GM23338 (cell line): ENCODE results near the gene GALNT16. TPM values are rescaled to one million over a fixed set of nuclear protein-coding genes. Genes with fewer than 3 reads are reported as not detected.
"Not testable (repeated sequence)": the region's sequence is repeated elsewhere in the genome, so short reads cannot be mapped to it uniquely, and the experiment has no call there.

ENCODE experiments used
- ATAC-seq: fragments of 200-7000 bp; cut with Tn5 transposase; 3 replicates; pipeline ENCODE4 v1.9.1; 2020
- DNase-seq: peaks from one replicate; pipeline ENCODE4 v3.0.0-alpha.2; 2015; ENCODE audit warnings: low spot score
- H2AFZ ChIP-seq: fragments of 200-600 bp; sonication (generic); 2 replicates; pipeline ENCODE4 v1.8.0; 2016; ENCODE audit warnings: antibody characterized with exemption, mild to moderate bottlenecking, moderate library complexity
- H3F3A ChIP-seq: fragments of 200-600 bp; sonication (generic); replicated peaks from 2 replicates; pipeline ENCODE4 v1.8.0; 2017; ENCODE audit warnings: antibody characterized with exemption, mixed run types, low read depth
- H3K27ac ChIP-seq: fragments of 200-600 bp; sonication (generic); 2 replicates; pipeline ENCODE4 v1.6.1; 2016; ENCODE audit warnings: low read depth
- H3K27me3 ChIP-seq: fragments of 200-600 bp; sonication (generic); 2 replicates; pipeline ENCODE4 v1.8.0; 2016; ENCODE audit warnings: mild to moderate bottlenecking, mixed run types, moderate library complexity; ENCODE audit not compliant: insufficient read depth
- H3K36me3 ChIP-seq: fragments of 200-600 bp; sonication (generic); 2 replicates; pipeline ENCODE4 v1.8.0; 2016; ENCODE audit warnings: mild to moderate bottlenecking; ENCODE audit not compliant: insufficient read depth
- H3K4me1 ChIP-seq: fragments of 200-600 bp; sonication (generic); 2 replicates; pipeline ENCODE4 v1.8.0; 2016; ENCODE audit warnings: mild to moderate bottlenecking, moderate library complexity; ENCODE audit not compliant: insufficient read depth
- H3K4me2 ChIP-seq: fragments of 200-600 bp; sonication (generic); 2 replicates; pipeline ENCODE4 v1.7.1; 2017; ENCODE audit warnings: mixed run types
- H3K4me3 ChIP-seq: fragments of 200-600 bp; sonication (generic); 2 replicates; pipeline ENCODE4 v1.6.1; 2016; ENCODE audit warnings: mixed run types
- H3K79me2 ChIP-seq: fragments of 200-600 bp; sonication (generic); replicated peaks from 2 replicates; pipeline ENCODE4 v1.8.0; 2017; ENCODE audit warnings: mild to moderate bottlenecking; ENCODE audit not compliant: insufficient read depth
- H3K9me2 ChIP-seq: fragments of 200-600 bp; sonication (generic); 2 replicates; pipeline ENCODE4 v1.8.0; 2017; ENCODE audit not compliant: insufficient read depth
- H4K20me1 ChIP-seq: fragments of 200-600 bp; sonication (generic); replicated peaks from 2 replicates; pipeline ENCODE4 v1.8.0; 2017; ENCODE audit warnings: mild to moderate bottlenecking; ENCODE audit not compliant: insufficient read depth
- H3K27ac Mint-ChIP-seq: 2 replicates; pipeline ENCODE4 v1.8.0; 2020; ENCODE audit warnings: inconsistent platforms, mild to moderate bottlenecking, moderate library complexity, mixed read lengths
- H3K27me3 Mint-ChIP-seq: 3 replicates; pipeline ENCODE4 v1.8.0; 2022; ENCODE audit warnings: low read depth, mild to moderate bottlenecking, moderate library complexity, mixed read lengths, inconsistent platforms; ENCODE audit not compliant: insufficient read depth, poor library complexity
- H3K36me3 Mint-ChIP-seq: 3 replicates; pipeline ENCODE4 v1.8.0; 2021; ENCODE audit warnings: low read depth, mild to moderate bottlenecking, inconsistent platforms, moderate library complexity, mixed read lengths
- H3K4me1 Mint-ChIP-seq: 3 replicates; pipeline ENCODE4 v1.8.0; 2020; ENCODE audit warnings: mild to moderate bottlenecking, inconsistent platforms, mixed read lengths
- H3K4me3 Mint-ChIP-seq: 3 replicates; pipeline ENCODE4 v1.8.0; 2021; ENCODE audit warnings: moderate library complexity, mild to moderate bottlenecking, inconsistent platforms, mixed read lengths
- H3K9me3 Mint-ChIP-seq: 3 replicates; pipeline ENCODE4 v1.8.0; 2020; ENCODE audit warnings: moderate library complexity, mild to moderate bottlenecking, inconsistent platforms, mixed read lengths
- CREB1 ChIP-seq: fragments of 250-450 bp; sonication (Bioruptor Pico); IDR thresholded peaks from 2 replicates; pipeline ENCODE4 v1.5.0; 2020; ENCODE audit warnings: low read depth, mild to moderate bottlenecking, moderate library complexity
- CTCF ChIP-seq, 2 experiments: fragments of 200-600 bp in 1 of 2; sonication (generic) in 1 of 2; conservative IDR thresholded peaks; 2 replicates each; pipeline versions ENCODE4 v1.5.1 to v1.6.1; 2016 to 2017; ENCODE audit warnings: antibody characterized with exemption in 2 of 2, low read depth in 2 of 2, mild to moderate bottlenecking in 2 of 2, moderate library complexity in 1 of 2
- ETS1 ChIP-seq: IDR thresholded peaks from 2 replicates; pipeline ENCODE4 v1.6.1; 2016; ENCODE audit warnings: antibody characterized with exemption
- EZH2 ChIP-seq: fragments of 200-600 bp; sonication (generic); IDR thresholded peaks from one replicate; pipeline ENCODE4 v1.8.0; 2017; ENCODE audit warnings: antibody characterized with exemption, mild to moderate bottlenecking, low read depth; ENCODE audit not compliant: unreplicated experiment
- NANOG ChIP-seq: IDR thresholded peaks from 2 replicates; pipeline ENCODE4 v1.6.1; 2016; ENCODE audit warnings: antibody characterized with exemption, borderline replicate concordance
- STAT1 ChIP-seq: IDR thresholded peaks from one replicate; pipeline ENCODE4 v1.6.1; 2016; ENCODE audit warnings: antibody characterized with exemption; ENCODE audit not compliant: unreplicated experiment
- ZNF114 ChIP-seq: fragments of 250-450 bp; sonication (Bioruptor Pico); IDR thresholded peaks from 2 replicates; pipeline ENCODE4 v1.5.0; 2020; ENCODE audit warnings: mild to moderate bottlenecking, moderate library complexity
- polyA plus RNA-seq: library from polyadenylated mRNA; unstranded; fragments of >200 nt; fragmentation: Nextera tagmentation; extraction: Ambion mirVana; gene quantifications from 2 replicates; pipeline ENCODE4 v1.2.1, GENCODE V29; 2016
- total RNA-seq: library from RNA; depleted of rRNA; stranded (reverse); fragments of >200 nt; shearing (Covaris generic); gene quantifications from 2 replicates; pipeline ENCODE4 v1.2.3, GENCODE V29; 2014

GALNT16 gene
- total and polyA plus RNA-seq, 2 experiments from 2014 or later: 1.5 to 2.9 TPM

- ATAC-seq: no peak
- Mint-ChIP-seq H3K9me3 (no peaks in the 10 kb centered on the region), H3K27me3 (no peaks in the 10 kb centered on the region), H3K4me1 (peaks cover 4% of the 10 kb centered on the region), H3K36me3 (no peaks in the 10 kb centered on the region), H3K4me3 (no peak overlapping the region), H3K27ac (no peak overlapping the region)
- H3K4me2 ChIP-seq: no peak overlapping the region
- TF ChIP-seq NANOG (no peak), CREB1 (no peak), EZH2 (no peak), STAT1 (no peak)
- no peak for DNase-seq
- H3K36me3 ChIP-seq: no peaks in the 10 kb centered on the region
- no peak overlapping the region for H3K4me3 ChIP-seq
- H3K27me3 ChIP-seq: no peaks in the 10 kb centered on the region
- no peaks in the 10 kb centered on the region for H3F3A ChIP-seq
- H3K27ac ChIP-seq: no peak overlapping the region
- no peak overlapping the region for H2AFZ ChIP-seq
- H3K79me2 ChIP-seq: no peaks in the 10 kb centered on the region
- no peaks in the 10 kb centered on the region for H4K20me1 ChIP-seq
- H3K4me1 ChIP-seq: no peaks in the 10 kb centered on the region
- no peaks in the 10 kb centered on the region for H3K9me2 ChIP-seq
Measured at GRCh38 chr14:69275331-69275730, 15.4 kb downstream of the GALNT16 start.

GRCh38 chr14:69277356-69277755 lies 17.4 kb downstream of the GALNT16 start:
- not testable (repeated sequence) for H3K9me2 ChIP-seq, H3K9me3 Mint-ChIP-seq, H3K4me1 Mint-ChIP-seq, H3K4me3 ChIP-seq, H3K4me1 ChIP-seq, ATAC-seq, H3F3A ChIP-seq, H4K20me1 ChIP-seq, H3K4me2 ChIP-seq, H3K27ac ChIP-seq, H3K79me2 ChIP-seq, H3K36me3 ChIP-seq, H3K27ac Mint-ChIP-seq, H3K4me3 Mint-ChIP-seq, H3K27me3 Mint-ChIP-seq, H3K27me3 ChIP-seq, H3K36me3 Mint-ChIP-seq, DNase-seq, H2AFZ ChIP-seq

- ATAC-seq (no peak), DNase-seq (no peak)
- Histone ChIP-seq H3K4me1 (no peaks in the 10 kb centered on the region), H3K4me3 (no peak overlapping the region), H3K27ac (no peak overlapping the region), H3K9me2 (no peaks in the 10 kb centered on the region), H3K4me2 (no peak overlapping the region), H3K36me3 (no peaks in the 10 kb centered on the region), H3K27me3 (no peaks in the 10 kb centered on the region), H2AFZ (no peak overlapping the region), H3F3A (no peaks in the 10 kb centered on the region), H4K20me1 (no peaks in the 10 kb centered on the region), H3K79me2 (no peaks in the 10 kb centered on the region)
- Mint-ChIP-seq H3K4me3 (no peak overlapping the region), H3K36me3 (no peaks in the 10 kb centered on the region), H3K27ac (no peak overlapping the region), H3K4me1 (no peaks in the 10 kb centered on the region), H3K27me3 (no peaks in the 10 kb centered on the region), H3K9me3 (no peaks in the 10 kb centered on the region)
- TF ChIP-seq CTCF (conservative IDR thresholded peaks at IDR 0.05; ENCODE audit: low read depth in 2 of 2) (no peak), ETS1 (no peak), NANOG (no peak), ZNF114 (no peak)
Measured at GRCh38 chr14:69280746-69281291, 20.9 kb downstream of the GALNT16 start.
